AML-193 (cell line): Measurements from ENCODE around the gene KCNH6.

Experiments used
- DNase-seq, 2 experiments: peaks; one replicate each; lab custom pipeline; 2025; lab: John Stamatoyannopoulos, UW

Gene KCNH6

GRCh38 chr17:63557416-63557815 lies 34.3 kb downstream of the KCNH6 start:
- DNase-seq: no peak

- no peak for DNase-seq
These were observed 35.3 kb downstream of the KCNH6 start for GRCh38 chr17:63558441-63558840.

DNA sequence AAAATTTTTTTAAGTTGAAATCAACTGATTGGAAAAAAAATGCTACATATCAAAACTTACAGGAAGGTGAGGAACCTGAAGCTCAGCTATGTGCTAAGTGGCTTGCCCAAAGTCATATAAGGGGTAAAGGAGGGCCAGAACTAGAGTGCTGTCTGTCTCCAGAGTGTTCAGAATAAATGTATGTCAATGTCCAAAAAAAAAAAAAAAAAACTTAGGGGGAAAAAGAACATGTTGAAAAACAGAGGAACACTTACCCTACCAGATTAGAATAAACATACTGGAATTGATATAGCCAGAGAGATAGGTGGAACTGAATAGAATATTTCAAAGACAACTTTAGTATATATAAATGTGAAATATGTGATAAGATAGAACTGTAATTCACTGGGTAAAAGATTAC lies 38.7 kb downstream of the KCNH6 start:
- no peak for DNase-seq

DNA sequence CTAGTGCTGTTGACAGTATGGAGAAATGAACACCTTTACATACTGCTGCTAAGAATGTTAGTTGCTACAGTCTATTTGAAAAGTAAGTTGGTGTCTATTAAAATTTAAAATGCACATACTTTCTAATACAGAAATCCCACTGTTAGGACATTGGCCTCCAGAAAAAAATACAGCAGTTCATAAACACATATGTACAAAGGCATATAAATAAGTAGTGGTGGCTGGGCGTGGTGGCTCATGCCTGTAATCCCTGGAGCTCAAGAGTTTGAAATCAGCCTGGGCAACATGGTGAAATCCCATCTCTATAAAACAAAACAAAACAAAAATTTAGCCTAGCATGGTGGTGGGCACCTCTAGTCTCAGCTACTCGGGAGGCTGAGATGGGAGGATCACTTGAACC lies 40.2 kb downstream of the KCNH6 start:
- no peak for DNase-seq

DNA sequence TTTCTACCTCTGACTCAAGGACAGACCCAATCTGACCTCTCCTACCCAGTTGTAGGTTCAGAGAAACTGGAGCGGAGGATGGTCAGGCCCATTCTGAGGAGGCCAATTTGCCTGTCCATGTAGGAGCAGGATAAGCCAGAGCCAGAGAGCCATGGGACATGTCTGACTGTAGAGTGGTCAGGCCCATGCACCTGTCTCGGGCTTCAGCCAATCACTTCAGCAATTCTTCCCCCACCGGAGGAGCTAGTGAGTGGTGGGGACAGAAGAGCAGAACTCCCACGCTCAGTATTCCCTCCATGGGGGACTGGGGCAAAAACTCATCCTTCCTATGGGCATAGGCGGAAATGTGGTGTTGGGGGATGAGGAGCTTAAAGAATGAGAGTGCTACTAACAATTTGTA lies 41.4 kb downstream of the KCNH6 start:
- DNase-seq: no peak

DNA sequence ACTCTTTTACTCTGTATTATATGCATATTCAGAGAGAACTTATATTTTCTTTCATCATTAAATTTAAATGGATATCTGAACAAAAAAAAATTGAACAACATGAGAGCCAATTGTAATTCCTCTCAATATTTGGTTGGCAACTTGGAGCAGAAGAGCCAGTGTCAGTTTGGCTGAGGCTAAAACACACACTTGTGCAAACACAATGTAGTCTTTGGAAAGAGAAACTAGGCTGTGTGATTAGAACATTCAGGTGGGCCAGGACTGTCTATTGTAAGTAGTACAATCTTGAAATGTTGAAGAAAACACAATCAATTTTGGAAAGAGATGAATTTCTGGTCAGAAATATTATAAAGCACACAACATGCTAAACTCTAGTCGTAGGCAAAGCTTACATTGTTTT lies 44.1 kb downstream of the KCNH6 start:
- DNase-seq: no peak

DNA sequence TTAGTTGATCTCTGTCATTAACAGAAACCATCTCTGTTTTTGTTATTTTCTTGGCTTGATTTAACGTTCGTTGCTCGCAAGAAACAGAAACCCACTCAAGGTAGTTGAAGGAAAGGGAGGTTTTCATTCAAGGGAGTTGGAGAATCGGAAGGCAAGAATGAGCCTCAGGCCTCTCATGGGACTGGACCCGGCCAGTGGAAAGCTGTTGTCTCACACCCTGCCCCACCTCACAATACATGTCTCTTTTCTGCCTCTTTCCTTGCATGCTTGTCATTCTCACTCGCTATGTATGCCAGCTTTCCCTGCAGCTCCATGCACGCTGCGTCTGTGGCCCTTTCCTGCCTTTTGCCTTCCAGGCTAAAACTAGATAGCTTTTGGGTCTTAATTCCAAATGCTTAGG lies 45.4 kb downstream of the KCNH6 start:
- no peak for DNase-seq

DNA sequence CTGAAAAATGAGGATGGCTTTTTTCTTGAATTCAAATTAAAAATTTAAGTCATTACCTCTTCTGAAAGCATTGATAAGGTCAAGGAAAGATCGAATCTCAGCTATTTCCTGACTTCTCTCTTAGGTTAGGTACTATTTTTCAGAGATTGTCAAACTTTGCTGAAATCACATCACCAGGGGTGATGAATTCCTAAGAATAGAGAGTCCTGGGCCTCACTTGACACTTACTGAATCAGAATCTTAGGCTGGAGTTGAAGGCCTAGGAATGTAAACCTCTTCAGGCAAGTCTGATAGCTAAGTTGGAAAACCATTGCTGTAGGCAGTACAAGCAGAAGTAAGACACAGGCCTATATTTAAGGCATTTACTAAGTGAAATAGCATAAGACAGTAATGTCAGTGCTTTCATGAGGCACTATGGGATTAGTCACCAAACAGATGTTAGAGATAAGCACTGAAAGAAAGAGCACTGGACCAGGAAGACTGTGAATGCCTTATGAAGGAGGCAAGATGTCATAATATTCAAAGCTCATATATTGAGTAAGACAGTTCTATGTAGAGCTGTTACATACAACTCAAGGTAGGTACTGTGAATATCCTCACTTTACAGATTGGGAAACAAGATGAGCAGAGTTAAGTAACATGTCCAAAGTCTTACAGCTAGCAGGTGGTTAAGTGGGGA lies 48.6 kb downstream of the KCNH6 start:
- DNase-seq: peak; percentile 58 to 73

DNA sequence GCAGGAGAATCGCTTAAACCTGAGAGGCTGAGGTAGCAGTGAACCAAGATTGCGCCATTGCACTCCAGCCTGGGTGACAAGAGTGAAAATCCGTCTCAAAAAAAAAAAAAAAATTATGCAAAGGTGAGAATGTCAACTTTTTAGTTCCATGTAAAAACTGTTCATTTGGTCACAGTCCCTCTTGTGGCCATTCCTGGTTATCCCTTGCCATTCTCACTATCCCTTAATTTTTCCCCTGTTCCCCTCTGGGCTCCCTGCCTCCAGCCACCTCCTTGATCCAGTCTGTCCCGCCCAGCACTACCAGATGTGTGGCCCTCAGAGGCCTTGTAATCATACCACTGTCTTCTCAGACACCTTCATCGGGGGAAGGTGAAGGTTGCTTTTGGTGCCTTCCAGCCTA lies 50.5 kb downstream of the KCNH6 start:
- no peak for DNase-seq

GRCh38 chr17:63578027-63578768 lies 55.0 kb downstream of the KCNH6 start:
- DNase-seq: no peak

DNA sequence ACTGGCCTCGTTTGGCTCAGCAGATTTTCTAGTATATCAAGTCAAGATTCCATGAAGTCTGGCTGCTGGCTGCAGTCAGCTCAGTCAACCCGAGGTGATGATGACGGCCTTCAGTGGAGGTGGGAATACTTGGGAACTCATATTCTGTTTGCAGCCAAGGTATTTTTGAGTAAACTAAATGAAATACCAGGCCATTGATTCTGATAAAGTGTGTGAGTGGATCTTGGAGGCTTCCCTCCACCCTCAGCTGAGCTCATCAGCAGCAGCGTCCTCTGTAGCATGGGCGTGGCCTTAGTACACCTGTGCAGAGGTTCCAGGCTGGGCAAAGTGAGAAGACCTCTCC lies 55.6 kb downstream of the KCNH6 start:
- DNase-seq: no peak

GRCh38 chr17:63579633-63580032 lies 56.5 kb downstream of the KCNH6 start:
- DNase-seq: no peak

GRCh38 chr17:63587770-63588169 lies 64.6 kb downstream of the KCNH6 start:
- no peak for DNase-seq

DNA sequence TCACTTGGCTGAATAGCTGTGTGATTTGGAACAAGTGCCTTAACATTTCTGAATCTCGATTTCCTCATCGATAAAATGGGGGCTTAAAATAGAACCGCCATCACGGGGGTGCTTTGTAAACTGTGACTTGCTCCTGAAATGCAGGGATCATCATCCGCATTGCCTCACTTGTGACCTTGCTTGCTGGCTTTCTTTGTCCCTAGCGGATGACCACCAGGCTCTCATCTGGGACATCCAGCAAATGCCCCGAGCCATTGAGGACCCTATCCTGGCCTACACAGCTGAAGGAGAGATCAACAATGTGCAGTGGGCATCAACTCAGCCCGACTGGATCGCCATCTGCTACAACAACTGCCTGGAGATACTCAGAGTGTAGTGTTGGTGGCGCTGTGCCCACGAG lies 65.6 kb downstream of the KCNH6 start:
- no peak for DNase-seq

DNA sequence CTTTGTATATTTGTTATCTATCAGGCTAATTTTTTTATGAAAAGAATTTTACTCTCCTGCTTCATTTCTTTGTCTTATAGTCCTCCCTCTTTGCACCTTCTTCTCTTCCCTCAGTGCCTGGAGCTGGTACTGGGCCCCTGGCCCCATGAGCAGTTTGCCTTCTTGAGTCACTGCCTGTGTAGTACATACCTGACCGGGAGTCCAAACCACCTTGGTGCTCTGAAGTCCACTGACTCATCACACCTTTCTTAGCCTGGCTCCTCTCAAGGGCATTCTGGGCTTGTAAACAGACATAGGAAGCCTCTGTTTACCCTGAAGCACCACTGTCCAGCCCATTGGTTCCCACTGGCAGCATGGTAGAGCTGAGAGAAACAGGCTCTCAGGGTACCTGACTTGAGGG lies 66.5 kb downstream of the KCNH6 start:
- no peak for DNase-seq

DNA sequence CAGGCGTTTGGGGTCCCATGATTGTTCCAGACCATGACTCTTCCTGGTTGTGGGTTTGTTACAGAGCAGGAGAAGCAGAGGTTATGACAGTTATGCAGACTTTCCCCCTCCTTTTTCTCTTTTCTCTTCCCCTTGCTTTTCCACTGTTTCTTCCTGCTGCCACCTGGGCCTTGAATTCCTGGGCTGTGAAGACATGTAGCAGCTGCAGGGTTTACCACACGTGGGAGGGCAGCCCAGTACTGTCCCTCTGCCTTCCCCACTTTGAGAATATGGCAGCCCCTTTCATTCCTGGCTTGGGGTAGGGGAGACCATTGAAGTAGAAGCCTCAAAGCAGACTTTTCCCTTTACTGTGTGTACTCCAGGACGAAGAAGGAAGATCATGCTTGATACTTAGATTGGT lies 69.6 kb downstream of the KCNH6 start:
- no peak for DNase-seq

- DNase-seq: no peak
These were observed 72.0 kb downstream of the KCNH6 start for GRCh38 chr17:63595132-63595531.
